ENCODE results near the gene GPRASP3. TPM values are rescaled to one million over a fixed set of nuclear protein-coding genes. Genes with fewer than 3 reads are reported as not detected.

GPRASP3 gene
- total and polyA plus RNA-seq, 4 donors = 0.47 to 3.5 (median 1.9) TPM

GRCh38 chrX:102696306-102696705 is 24.2 kb upstream of the GPRASP3 start:
- TF ChIP-seq HNF4A (conservative IDR thresholded peaks at IDR 0.05) (no peak), YY1 (IDR thresholded peaks at IDR 0.05) (no peak), GABPA (IDR thresholded peaks at IDR 0.05 in 1 of 2, conservative IDR thresholded peaks at IDR 0.05 in 1 of 2) (no peak), ATF3 (IDR thresholded peaks at IDR 0.05) (no peak), TAF1 (conservative IDR thresholded peaks at IDR 0.05) (no peak), REST (IDR thresholded peaks at IDR 0.05) (no peak), SP1 (IDR thresholded peaks at IDR 0.05) (no peak), RAD21 (IDR thresholded peaks at IDR 0.05) (no peak)
- no peaks in the 10 kb centered on the region for H3K9me3 ChIP-seq (ENCODE audit: control insufficient read depth in 4 of 4, low read length in 3 of 4)
- no peak overlapping the region for H3K27ac ChIP-seq (ENCODE audit: low read depth in 1 of 2, low read length in 2 of 2)
- no peak overlapping the region for H3K4me3 ChIP-seq (ENCODE audit: low read depth in 1 of 3, low read length in 3 of 3)
- no peaks in the 10 kb centered on the region for H3K4me1 ChIP-seq (ENCODE audit: control insufficient read depth in 4 of 4, insufficient read depth in 4 of 4, low read length in 3 of 4)
- H3K27me3 ChIP-seq (ENCODE audit: control insufficient read depth in 4 of 4, insufficient read depth in 4 of 4, low read length in 3 of 4) = no peaks in the 10 kb centered on the region
- DNase-seq (ENCODE audit: low spot score) = no peak
- H3K9ac ChIP-seq (ENCODE audit: low read depth in 1 of 2, low read length in 2 of 2) = no peak overlapping the region
- no peaks in the 10 kb centered on the region for H3K36me3 ChIP-seq (ENCODE audit: control insufficient read depth in 4 of 4, insufficient read depth in 3 of 4, low read depth in 1 of 4, low read length in 3 of 4)

GRCh38 chrX:102697494-102697893 is 23.0 kb upstream of the GPRASP3 start:
- Histone ChIP-seq H3K9me3 (ENCODE audit: control insufficient read depth in 4 of 4, low read length in 3 of 4) (no peaks in the 10 kb centered on the region), H3K36me3 (ENCODE audit: control insufficient read depth in 4 of 4, insufficient read depth in 3 of 4, low read depth in 1 of 4, low read length in 3 of 4) (no peaks in the 10 kb centered on the region), H3K27ac (ENCODE audit: low read depth in 1 of 2, low read length in 2 of 2) (no peak overlapping the region), H3K9ac (ENCODE audit: low read depth in 1 of 2, low read length in 2 of 2) (no peak overlapping the region), H3K27me3 (ENCODE audit: control insufficient read depth in 4 of 4, insufficient read depth in 4 of 4, low read length in 3 of 4) (no peaks in the 10 kb centered on the region), H3K4me1 (ENCODE audit: control insufficient read depth in 4 of 4, insufficient read depth in 4 of 4, low read length in 3 of 4) (no peaks in the 10 kb centered on the region), H3K4me3 (ENCODE audit: low read depth in 1 of 3, low read length in 3 of 3) (no peak overlapping the region)
- TF ChIP-seq RAD21 (IDR thresholded peaks at IDR 0.05) = no peak
- TF ChIP-seq MAX (IDR thresholded peaks at IDR 0.05) = no peak
- no peak for TF ChIP-seq FOXA2 (IDR thresholded peaks at IDR 0.05)
- no peak for TF ChIP-seq NR2F2 (IDR thresholded peaks at IDR 0.05)
- no peak for TF ChIP-seq REST (IDR thresholded peaks at IDR 0.05)
- no peak for TF ChIP-seq JUND (IDR thresholded peaks at IDR 0.05)
- TF ChIP-seq FOXA1 (IDR thresholded peaks at IDR 0.05) = no peak
- TF ChIP-seq RXRA (IDR thresholded peaks at IDR 0.05) = no peak
- TF ChIP-seq ATF3 (IDR thresholded peaks at IDR 0.05) = no peak
- no peak for TF ChIP-seq HNF4G (IDR thresholded peaks at IDR 0.05)
- no peak for TF ChIP-seq HNF4A (conservative IDR thresholded peaks at IDR 0.05)
- no peak for TF ChIP-seq GABPA (IDR thresholded peaks at IDR 0.05 in 1 of 2, conservative IDR thresholded peaks at IDR 0.05 in 1 of 2)
- no peak for TF ChIP-seq EGR1 (IDR thresholded peaks at IDR 0.05; ENCODE audit: low read depth in 2 of 2)
- no peak for TF ChIP-seq TAF1 (conservative IDR thresholded peaks at IDR 0.05)
- TF ChIP-seq YY1 (IDR thresholded peaks at IDR 0.05) = no peak
- TF ChIP-seq CTCF (IDR thresholded peaks at IDR 0.05; ENCODE audit: low read depth, low read length, missing input control) = no peak
- no peak for TF ChIP-seq ZBTB33 (IDR thresholded peaks at IDR 0.05)
- DNase-seq (ENCODE audit: low spot score) = no peak

Data from liver (tissue), 9 donors.